GM18867 (cell line): Measurements from ENCODE around the gene ELMO1.
A peak's percentile ranks its signal among the peaks of the same experiment; 100 is the strongest.

Experiments
- ATAC-seq: cut with Tn5 transposase; IDR thresholded peaks from one replicate; pipeline ENCODE4 v1.9.1; 2021; ENCODE audit warnings: mild to moderate bottlenecking, moderate library complexity; ENCODE audit not compliant: unreplicated experiment

The ELMO1 gene

DNA sequence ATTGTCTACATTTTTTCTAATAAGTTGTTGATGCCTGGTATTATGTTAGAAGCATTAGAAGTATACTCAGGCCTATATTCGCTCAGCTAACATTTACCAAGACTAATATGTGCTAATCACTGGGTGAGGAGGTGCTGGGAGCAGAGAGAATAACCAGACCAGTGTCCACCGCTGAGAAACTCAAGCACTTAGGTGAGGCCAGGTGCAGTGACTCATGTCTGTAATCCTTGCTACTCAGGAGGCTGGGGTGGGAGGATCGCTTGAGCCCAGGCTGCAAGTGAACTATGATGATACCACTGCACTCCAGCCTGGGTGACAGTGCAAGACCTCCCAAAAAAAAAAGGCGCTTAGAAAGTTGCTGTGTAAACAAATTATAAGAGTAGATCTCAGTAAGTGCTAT, 542.2 kb downstream of the ELMO1 start:
- no peak for ATAC-seq

DNA sequence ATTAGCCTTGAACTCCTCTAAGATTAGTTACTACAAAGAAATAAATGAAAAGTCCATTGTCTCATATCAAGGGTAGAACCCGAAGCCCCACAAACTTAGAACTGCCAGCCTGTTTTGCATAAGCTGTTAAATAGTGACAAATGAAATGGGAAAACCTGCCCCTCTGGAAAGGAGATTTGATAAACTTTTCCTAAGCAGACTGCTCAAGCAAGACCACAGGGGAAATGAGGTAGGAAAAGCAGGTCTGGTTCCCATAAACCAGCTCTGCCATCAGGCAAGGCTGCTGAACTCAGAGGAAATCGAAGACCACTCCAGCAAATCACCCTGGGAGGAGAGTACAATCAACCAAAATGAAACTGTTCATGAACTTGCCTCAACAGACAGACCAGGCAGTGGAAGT, 542.8 kb downstream of the ELMO1 start:
- ATAC-seq = no peak

DNA sequence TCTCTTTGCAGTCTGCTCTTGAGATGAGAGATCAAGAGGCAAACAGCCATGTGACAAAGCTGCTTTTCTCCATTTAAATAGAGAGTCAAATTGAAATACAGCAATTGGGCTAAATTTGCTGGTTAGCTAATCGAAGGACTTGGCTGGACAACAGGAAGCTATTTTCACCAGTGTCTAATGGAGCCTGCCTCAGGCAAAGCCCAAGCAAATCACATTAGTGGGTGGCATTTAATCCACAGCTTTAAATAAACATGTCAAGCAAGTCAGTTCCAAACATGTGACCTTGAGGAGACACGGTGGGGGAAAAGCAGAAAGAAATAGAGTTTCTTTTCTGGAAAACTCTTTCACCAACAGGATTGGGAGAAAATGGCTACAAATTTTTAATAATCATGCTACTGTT, 543.9 kb downstream of the ELMO1 start:
- no peak for ATAC-seq

DNA sequence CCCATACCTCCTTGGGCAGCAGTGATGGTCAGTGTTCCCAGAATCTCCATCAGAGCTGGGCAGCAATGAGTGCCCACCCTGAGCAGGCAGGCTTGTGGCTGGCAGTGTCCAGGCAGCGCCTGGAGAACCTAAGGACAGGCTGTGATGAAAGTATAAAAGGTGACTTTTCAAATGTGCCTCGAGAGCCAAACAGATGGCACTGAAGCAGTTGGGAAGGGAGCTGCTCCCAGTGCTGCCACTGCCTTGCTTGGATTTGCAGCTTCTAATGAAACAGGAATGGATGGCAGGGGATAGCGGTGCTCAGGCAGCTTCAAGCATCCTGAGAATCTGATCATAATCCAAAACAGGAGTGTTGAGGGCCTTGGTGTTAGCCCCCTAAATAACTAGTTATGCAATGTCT, 544.6 kb downstream of the ELMO1 start:
- ATAC-seq = no peak

DNA sequence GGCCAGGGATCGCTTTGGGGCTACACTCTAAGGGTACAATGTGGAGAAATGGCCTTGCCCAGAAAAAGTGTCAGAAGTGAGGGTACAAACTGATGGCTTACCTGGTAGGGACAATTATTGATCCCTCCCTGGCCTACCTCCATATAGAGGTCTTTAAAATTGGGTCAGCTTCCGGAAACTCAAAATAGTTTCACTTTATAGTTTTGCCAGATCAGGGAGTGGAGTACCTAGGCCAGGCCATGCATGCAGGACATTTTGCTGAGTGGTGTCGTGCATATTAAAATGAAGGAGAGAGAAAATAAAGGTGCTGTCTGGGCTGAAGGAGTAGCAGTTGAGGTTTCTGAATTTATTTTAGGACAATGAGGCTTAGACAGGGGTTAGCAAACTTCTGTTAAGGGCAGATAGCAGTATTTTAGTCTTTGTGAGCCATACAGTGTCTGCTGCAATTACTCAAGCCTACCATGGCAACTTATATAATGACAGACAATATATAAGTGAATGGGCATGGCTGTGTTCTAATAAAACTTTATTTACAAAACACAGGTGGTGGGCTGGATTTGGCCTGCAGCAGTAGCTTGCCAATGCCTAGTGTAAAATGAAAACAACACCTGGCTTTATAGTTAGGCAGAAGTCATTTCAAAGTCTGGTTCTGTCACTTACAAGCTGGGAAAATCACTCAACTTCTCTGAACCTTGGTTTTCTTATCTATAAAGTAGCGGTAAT, 547.5 kb downstream of the ELMO1 start:
- ATAC-seq = no peak

DNA sequence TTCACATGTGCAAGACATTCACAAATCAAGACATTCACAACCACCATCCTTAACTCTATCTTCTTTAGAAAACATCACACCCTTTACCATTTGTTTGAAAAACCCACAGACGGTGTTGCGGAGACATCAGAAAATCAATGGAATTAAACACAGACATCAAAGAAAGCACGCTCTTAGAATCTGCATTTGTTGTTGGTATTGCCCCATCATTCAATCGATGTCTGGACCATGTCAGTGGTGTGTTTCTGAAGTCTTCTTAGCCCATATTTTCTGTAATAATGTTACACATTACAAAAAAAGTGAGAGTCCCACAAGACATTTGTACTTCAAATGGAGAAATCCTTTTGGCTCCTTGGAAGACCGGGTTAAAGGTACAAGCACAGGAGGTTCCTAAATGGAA, 550.5 kb downstream of the ELMO1 start:
- ATAC-seq = no peak

DNA sequence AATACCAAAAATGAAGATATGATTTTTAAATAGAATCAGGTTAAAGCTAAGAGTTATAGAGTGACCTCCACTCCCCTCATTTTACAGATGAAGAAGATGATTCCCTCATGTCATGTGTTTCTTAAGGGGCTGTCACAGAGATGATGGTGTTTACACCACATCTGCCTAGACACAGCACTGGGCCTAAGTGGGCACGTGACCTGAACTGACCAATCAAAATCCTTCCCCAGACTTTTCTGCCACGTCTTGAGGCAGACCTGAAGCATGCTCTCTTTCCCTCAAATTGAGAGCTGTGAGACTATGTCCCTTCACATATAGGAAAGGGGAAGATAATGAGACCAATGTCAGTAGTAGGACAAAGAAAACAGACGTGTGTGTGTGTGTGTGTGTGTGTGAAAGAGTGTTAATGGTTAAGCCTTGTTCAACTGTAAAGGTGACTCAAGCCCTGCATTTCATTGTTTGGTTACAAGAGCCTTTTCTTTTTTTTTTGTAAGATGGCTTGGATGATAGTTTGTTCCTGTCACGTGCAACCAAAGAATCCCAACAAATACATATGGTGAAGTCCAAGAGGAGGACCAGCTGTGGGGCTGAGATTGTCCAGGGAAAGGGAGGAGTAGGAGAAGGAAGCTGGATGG, 551.6 kb downstream of the ELMO1 start:
- no peak for ATAC-seq

DNA sequence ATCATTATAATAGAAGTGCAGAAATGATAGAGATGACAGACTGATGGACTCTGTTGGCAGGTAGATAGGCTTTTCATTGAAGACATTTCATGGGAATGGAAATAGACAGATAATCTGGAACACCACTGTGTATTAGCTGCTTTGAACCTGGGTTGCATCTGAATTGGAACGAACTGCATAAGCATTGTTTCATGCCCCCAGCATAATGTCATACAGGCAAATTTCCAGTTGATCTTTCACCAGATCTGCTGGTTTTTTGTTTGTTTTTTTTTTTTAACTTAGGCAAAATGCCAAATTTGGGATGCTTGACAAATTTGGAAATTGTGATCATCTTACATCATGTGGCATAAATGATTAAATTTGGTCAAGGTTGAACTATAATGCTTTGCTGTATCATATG, 552.2 kb downstream of the ELMO1 start:
- no peak for ATAC-seq

DNA sequence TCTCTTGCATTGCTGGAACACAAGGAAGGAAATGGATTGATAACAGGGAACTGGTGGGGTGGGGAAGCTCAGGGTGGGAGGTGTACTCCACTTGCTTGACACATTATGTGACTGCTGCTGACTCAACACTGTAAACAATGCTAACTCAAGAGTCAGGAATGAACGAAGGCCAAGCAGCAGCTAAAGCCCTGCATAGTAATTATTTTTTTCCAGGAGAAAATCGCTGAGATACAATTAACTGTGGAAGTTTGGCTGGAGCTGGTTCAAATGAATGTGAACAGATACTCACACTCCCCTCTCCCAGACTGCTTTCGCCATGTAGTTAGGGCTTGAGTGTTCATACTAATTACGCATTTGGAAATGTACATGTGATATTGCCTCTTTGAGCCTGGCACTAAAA, 553.5 kb downstream of the ELMO1 start:
- no peak for ATAC-seq

DNA sequence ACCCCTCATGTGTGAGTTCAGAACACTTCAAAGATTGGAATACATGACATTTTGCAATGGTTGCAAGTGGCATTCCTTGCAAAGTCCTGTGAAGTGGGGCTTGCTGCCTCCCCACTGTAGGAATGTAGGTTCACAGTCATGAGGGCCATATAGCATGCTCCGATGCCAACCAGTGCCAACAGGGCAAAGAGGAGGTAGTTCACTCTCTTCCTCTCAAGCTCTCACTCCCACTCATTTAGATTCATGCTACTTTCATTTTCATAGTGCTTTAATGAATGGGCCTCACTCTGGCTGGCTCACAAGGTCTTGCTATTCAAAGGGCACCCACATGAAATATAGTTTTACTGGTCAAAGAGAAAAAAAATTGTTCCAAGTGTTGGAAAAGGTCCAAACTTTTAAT, 554.5 kb downstream of the ELMO1 start:
- ATAC-seq = peak; percentile 44

DNA sequence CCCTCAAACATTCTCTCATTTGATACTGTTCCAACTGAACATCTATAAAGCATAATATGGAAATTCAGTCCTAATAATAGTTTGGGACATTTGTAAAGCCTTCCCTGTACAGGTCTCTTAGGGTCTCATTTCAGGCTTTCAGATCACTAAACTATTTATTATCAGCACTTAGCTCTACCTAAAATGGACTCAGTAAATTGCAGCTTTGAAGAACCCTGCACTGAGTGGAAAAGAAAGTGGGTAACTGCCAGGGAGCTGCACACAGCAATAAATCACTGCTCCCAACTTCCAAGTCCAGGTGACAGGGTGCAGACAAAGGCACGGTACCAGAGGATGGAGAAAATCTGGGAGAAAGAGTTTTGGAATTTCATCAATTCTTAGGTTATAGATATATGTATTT, 559.5 kb downstream of the ELMO1 start:
- no peak for ATAC-seq

DNA sequence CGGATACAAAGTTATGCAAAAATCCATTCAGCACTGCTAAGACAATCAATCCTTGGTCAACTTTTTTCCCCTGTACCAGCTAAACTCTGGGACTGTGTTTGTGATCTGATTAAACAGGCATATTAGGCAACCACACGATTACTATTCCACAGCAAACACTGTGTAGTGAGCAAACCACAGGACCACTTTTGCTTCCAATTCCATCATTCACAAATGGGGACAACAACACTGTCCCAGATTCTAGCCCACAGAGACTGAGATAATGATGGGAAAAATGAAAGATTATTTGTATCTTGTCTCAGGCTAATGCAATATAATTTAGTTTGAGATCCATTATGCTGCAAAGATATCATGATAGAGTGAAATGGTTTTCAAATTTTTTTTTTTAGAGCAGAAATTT, 560.7 kb downstream of the ELMO1 start:
- ATAC-seq = no peak

DNA sequence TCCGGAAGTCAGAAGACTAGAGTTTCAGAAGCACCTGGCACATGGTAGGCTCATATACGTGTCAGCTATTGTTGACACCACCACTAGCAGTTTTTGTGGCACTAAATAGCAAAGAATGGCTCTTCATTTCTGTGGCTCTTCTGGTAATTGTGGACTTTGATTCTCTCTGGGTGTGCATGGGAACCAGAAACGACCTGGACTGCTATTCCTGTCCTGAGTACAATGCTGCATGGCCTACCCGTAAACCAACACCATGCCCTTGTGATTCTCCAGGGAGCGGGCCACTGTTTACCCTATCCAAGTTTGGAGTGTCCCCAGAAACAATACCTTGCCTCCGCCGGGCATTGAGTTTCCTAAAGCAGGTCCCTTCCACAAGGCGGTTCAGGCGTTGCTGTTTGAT, 561.4 kb downstream of the ELMO1 start:
- no peak for ATAC-seq

DNA sequence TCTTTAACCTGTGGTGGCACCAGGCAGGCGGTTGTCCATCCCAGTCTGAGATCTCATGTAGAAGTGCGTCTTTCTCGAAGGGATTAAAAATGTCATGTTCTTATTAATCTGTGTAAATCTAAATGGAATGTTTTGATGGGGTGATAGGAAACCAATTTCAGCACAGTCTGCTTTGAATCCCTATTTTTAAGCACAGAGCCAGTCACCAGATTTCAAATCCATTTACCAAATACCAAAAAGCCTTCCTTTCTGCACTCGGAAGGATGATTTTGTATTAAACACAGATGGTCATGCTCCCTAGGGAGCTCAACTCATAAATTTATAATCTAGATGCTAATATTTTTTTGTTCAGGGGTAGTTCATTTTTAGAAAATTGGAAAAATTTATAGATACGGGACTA, 563.8 kb downstream of the ELMO1 start:
- ATAC-seq = no peak

DNA sequence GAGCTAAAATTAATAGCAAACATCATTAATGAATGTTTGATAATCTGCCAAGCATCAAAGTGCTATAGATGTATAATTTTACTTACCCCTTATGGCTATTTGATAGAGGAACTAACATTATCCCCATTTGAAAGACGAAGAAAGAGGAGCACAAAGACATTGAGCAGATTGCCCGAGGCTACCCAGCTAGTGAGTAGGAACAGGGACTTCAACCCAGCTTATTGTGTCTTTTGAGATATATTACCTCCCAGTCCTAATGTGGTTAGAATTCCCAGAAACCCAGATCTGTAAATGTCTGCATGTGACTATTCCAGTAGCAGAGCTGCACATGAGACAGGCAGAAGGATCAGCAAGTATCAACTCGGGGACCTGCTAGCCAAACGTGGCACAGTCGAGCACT, 564.3 kb downstream of the ELMO1 start:
- ATAC-seq = no peak

DNA sequence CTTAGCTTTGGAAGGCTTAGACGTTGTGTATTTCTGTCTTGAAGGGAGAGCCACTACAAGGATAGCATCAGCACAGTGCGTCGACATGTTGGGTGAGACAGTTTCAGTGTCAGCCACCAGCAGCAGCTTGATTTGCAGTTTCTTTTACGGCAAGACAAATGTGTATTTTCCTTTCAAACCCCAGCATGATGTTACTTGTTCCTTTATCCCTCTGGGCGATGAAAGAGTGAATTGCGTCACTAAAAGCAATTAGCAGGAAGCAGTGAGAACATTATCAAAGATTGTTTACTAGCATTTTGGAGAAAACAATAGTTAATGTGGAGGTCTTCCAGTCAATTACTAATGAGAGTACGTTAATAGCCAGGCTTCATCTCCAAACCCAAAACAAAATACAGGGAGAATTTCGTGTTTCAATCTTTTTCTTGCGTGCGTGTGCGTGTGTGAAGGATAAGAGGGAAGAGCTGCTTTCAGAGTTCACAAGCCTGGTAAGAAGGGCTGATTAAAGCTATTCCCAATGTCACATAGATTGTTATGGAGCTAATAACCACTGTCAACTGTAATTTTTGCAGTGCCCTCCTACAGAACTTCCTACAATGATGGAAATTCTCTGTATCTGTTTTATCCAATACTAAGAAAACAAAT, 567.3 kb downstream of the ELMO1 start:
- ATAC-seq = no peak

DNA sequence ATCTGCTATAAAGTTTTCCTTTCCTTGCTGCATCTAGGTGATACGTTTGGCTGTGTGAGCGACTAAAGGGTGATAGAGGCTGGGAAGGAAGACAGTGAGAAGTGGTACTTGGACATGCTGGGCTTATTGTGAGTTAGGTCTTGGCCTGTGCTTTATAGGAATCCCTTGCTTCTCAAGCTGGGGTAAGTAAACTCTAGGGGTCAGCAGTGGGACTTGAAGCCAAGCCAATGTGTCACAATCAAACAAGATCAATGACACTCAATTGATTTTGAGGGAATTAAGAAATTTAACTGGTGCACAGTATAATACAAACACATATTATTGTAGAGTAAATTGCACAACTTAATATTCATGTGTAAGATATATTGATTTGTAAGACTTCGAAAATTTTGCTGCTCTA, 568.6 kb downstream of the ELMO1 start:
- ATAC-seq = no peak

DNA sequence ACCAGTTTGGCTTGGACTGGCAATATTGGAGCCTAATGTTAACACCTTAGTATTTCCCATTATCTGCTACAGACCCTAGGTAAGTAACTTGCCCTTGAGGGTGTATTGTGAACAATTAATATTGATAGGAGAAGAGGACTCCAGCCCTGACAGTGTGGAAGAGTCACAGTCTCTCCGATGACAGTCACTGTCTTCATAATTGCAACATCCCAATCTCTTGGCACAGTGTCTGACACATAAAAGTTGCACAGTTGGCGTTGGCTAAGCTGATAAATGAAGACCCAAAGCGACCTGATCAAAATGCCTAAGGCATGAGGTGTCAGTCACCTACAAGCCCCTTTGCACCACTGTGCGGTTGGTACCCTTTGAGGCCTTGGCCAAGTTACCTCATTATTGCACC, 569.6 kb downstream of the ELMO1 start:
- no peak for ATAC-seq

DNA sequence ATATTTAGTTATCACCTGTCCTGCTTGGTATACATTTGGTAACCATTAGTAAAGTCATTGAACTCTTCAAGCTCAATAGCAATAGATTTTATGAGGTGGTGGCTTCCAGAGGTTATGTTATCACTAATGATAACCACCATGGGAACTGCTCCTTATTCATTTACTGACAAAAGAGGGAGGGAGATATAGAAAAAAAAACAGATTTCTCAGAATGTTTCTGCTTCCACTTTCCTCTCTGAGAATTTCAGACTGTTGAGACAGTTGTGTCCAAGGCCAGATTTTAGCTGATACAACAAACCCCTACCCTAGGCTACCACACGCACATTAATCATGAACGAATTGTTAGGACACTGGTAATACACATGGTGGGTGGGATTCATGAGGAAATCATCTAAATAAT, 570.4 kb downstream of the ELMO1 start:
- ATAC-seq = no peak

DNA sequence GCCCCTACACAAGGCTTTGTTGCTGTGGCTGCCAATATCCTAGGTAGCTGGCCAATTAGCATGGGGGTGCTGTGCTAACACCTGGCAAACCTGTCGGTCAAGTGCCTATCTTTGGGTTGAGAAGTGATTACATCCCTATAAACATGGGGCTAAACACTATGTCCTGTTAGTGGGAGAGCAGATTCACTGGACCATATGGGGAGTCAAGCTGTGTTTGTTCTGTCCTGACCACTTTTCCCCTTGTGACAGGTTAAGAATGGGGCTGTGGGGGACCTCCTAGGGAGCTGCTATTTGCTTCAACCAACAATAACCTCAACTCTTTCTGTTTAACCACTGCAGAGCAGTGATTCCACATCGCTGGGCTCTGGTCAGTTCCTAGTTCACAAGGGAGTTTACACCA, 572.9 kb downstream of the ELMO1 start:
- ATAC-seq = no peak

DNA sequence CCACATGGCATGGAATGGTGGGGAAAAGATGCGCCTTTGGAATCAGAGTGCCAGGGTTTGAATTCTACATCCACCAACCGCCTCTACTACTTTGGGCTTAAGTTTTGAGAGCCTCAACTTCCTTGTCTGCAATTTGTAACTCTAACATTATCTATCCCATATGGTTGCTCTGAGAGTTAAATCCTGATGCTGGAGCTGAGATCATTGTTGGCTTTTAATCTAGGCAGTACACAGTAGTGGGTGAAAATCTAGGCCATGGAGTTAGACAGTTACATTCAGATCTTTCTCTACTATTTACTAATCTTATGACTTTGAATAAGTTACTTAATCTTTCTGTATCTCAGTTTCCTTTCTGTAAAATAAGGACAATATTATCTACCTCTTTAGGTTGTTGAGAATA, 574.6 kb downstream of the ELMO1 start:
- no peak for ATAC-seq

DNA sequence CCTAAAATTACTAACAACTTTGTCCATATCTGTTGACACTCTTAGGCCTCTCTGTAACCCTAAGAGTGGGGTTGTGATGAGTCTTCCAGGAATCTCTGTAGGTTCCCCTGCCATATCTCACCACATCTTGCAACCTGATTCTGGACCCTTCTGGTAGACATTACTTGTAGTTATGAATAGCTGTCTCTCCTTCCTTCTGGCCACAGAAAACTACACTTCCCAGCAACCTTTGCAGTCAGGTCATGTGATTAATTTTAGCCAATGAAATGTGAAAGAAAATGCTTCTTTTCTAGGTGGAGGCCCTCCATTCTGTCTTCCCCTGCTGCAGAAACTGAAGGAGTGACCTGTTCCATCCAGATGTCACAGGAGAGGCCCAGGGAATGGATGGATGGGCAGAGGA, 576.8 kb downstream of the ELMO1 start:
- ATAC-seq = peak; percentile 41

DNA sequence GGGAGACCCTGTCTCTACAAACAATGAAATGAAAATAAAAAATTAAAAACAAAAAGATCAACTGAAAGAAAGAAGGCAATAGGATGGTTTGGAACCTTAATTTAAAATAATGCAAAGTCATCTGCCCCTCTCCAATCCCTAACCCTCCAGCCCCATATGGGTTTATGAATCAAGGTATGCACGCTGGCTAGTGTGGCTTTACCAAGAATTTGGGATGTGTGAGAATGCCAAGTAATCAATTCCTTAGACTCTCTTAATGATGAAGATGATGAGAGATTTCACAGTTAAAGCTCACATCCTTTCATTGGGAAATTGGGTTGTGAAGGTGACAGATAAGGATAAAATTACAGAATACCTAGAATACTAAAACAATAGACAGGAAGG, 577.3 kb downstream of the ELMO1 start:
- ATAC-seq = no peak
